Measurements from ENCODE around the gene PBOV1.

PBOV1 gene

DNA sequence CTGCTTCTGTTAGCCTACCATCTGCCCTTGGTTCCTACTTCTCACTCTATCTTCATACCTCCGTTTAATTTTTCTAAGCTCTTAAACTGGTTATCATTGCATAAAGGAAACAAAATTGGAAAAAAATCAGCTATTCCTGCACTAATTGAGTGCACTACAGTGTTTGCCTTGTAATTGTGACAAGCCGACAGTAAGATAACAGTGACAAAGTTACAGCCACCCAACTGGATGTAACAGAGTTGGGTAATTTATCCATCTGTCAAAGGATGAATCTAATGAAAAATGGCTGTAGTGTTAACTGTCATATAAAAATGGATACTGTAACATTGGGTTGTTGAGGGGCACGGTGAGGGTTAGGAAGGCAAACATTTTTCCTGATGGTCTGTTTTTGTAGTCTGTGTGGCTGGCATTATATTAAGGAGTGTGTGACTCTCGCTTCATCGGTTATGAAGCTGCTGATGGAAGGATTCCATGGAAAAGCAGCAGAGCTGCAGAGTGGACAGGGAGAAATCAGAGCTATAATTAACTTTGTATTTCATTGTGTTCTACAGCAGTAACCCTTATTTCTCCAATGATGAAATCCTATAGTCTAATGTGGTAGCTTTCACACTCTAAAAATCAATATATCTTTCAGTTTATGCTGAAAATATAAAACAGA, 12.7 kb downstream of the PBOV1 start:
- no peak for DNase-seq (ENCODE audit: low spot score)
- TF ChIP-seq CTCF (IDR thresholded peaks at IDR 0.05; ENCODE audit: extremely low read depth, missing control alignments) = no peak

- DNase-seq (ENCODE audit: low spot score) = no peak
- TF ChIP-seq CTCF (IDR thresholded peaks at IDR 0.05; ENCODE audit: extremely low read depth, missing control alignments) = no peak
Observed at GRCh38 chr6:138204792-138205384, 13.4 kb downstream of the PBOV1 start.

GRCh38 chr6:138204303-138204702, 14.0 kb downstream of the PBOV1 start:
- no peak for DNase-seq (ENCODE audit: low spot score)
- no peak for TF ChIP-seq CTCF (IDR thresholded peaks at IDR 0.05; ENCODE audit: extremely low read depth, missing control alignments)

GRCh38 chr6:138203315-138203714, 15.0 kb downstream of the PBOV1 start:
- no peak for DNase-seq (ENCODE audit: low spot score)
- TF ChIP-seq CTCF (IDR thresholded peaks at IDR 0.05; ENCODE audit: extremely low read depth, missing control alignments) = no peak

DNA sequence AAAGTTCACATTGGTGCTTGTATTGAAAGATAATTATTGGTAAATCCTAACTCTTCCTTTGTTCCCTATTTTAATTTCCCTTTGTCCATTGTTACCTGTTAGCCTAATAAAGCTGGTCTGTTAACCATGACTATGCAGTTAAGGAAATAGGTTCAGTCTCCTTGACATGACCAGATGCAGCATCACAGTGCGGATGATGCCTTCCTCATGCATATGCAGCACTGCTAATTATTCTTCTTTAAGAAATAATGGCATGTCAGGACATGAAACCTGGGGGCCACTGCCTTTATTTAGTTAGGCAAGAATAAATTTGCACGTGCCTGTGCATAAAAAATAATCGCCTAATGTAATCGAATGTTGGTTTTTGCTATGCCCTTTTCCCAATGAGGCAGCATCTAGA, 16.5 kb downstream of the PBOV1 start:
- no peak for TF ChIP-seq CTCF (IDR thresholded peaks at IDR 0.05; ENCODE audit: extremely low read depth, missing control alignments)
- no peak for DNase-seq (ENCODE audit: low spot score)

GRCh38 chr6:138198430-138199091, 19.7 kb downstream of the PBOV1 start:
- no peak for DNase-seq (ENCODE audit: low spot score)
- no peak for TF ChIP-seq CTCF (IDR thresholded peaks at IDR 0.05; ENCODE audit: extremely low read depth, missing control alignments)

GRCh38 chr6:138197570-138197969, 20.7 kb downstream of the PBOV1 start:
- TF ChIP-seq CTCF (IDR thresholded peaks at IDR 0.05; ENCODE audit: extremely low read depth, missing control alignments) = no peak
- no peak for DNase-seq (ENCODE audit: low spot score)
